Stimulated activated CD4-positive, alpha-beta T cell treated with anti-CD3 and anti-CD28 coated beads, Interleukin-4, amount 100 ng/mL, for 1 hour (primary cell): Measurements from ENCODE around the gene HAPSTR1.

ENCODE experiments used
- DNase-seq: peaks from one replicate; pipeline ENCODE4 v3.0.0-alpha.2; 2020

The HAPSTR1 gene

GRCh38 chr16:9124444-9124843, 33.0 kb downstream of the HAPSTR1 start:
- no peak for DNase-seq

GRCh38 chr16:9124908-9125584, 33.6 kb downstream of the HAPSTR1 start:
- no peak for DNase-seq

- DNase-seq, result no peak
Measured at GRCh38 chr16:9125658-9126505, 34.4 kb downstream of the HAPSTR1 start.

- no peak for DNase-seq
Measured at GRCh38 chr16:9126609-9127008, 35.2 kb downstream of the HAPSTR1 start.

- no peak for DNase-seq
Measured at GRCh38 chr16:9128346-9129342, 37.2 kb downstream of the HAPSTR1 start.

- DNase-seq, result no peak
Measured at GRCh38 chr16:9134306-9134705, 42.9 kb downstream of the HAPSTR1 start.

GRCh38 chr16:9134739-9135138, 43.3 kb downstream of the HAPSTR1 start:
- DNase-seq, result peak; percentile 62

- no peak for DNase-seq
Measured at GRCh38 chr16:9135797-9136196, 44.4 kb downstream of the HAPSTR1 start.

- no peak for DNase-seq
Measured at GRCh38 chr16:9136596-9136995, 45.2 kb downstream of the HAPSTR1 start.

- no peak for DNase-seq
Measured at GRCh38 chr16:9138021-9138680, 46.7 kb downstream of the HAPSTR1 start.

GRCh38 chr16:9138731-9139501, 47.5 kb downstream of the HAPSTR1 start:
- DNase-seq, result peak; percentile 68

- no peak for DNase-seq
Measured at GRCh38 chr16:9139965-9140364, 48.5 kb downstream of the HAPSTR1 start.
